ENCODE measurements around the gene NDUFB8. TPM values are rescaled to one million over a fixed set of nuclear protein-coding genes. Genes with fewer than 3 reads are reported as not detected.

The NDUFB8 gene
- total and polyA plus RNA-seq, 10 of the 15 experiments (the other 5 are each of a cell fraction or from before 2014, with no cell fraction given), result 180 to 572 (median 382) TPM

- TF ChIP-seq REST (IDR thresholded peaks at IDR 0.05; ENCODE audit: low read depth, low read length) (no peak), ZBTB4 (CRISPR knock-in tag; IDR thresholded peaks at IDR 0.05) (no peak), SUPT20H (IDR thresholded peaks at IDR 0.05; ENCODE audit: borderline replicate concordance, control insufficient read depth, low read depth, low read length) (no peak), MTA3 (IDR thresholded peaks at IDR 0.05; ENCODE audit: borderline replicate concordance, low read length) (no peak), ZNF207 (IDR thresholded peaks at IDR 0.05; ENCODE audit: borderline replicate concordance) (no peak), SMARCA5 (IDR thresholded peaks at IDR 0.05) (no peak)
These were observed 36.9 kb upstream of the NDUFB8 start (continued) for GRCh38 chr10:100566561-100566960.

All from GM12878 (cell line).